DMS114 treated with DMSO at 0.1 percent for 48 hours (cell line): ENCODE measurements around the gene ETV6.

Experiments
- DNase-seq: peaks from one replicate; lab custom pipeline; 2025; ENCODE audit not compliant: unreplicated experiment; lab: John Stamatoyannopoulos, UW

Gene ETV6

DNA sequence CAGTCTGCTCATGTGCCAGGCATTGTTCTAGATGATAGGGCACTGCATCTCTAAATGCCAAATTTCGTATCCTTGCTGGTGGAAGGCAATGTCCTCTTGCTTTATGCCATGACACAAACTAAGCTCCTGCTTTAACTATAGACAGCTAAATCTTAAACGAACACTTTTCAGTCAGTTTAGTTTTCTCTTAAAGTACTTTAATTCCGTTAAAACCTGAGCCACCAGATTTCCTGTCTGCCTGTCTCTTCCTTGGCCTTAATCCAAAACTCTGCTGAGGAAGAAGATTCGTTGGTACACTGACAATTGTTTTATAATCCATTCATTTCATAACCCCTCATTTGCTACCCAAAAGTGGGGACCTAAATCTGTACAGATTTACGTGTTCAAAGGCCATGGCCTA, 226.8 kb downstream of the ETV6 start:
- DNase-seq, result no peak

DNA sequence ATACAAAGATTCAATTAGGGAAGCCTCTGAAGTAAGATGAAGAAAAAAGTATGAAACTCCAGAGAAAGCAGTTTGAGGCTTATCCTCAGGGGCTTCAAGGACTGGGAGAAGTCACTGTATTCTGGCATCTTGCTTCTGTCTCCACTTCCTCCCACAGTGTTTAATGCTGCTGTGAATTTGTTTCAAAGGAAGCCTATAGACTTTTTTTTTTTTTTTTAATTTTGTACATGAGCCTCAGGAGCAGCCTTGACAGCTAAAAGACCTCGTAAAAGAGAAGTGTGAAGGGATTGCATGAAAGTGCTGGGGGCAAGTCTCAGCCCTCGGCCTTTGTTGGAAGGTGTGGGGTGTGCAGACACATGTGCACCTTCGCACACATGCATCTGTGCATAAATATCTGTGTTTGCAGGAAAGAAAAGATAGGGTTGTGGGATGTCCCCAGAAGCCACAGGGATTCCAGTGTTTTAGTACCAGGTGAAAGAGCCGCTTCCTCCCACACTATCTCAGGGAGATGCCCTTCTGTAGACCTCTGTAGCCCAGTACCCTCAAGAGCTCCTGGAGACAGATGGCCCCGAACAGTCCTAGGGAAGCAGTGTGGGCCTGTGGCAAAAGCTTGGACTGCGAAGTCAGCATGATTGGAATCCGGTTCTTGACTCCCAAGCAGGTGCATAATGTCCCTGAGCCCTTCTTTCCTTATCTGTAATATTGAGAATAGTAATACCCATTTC, 227.8 kb downstream of the ETV6 start:
- DNase-seq, result no peak

DNA sequence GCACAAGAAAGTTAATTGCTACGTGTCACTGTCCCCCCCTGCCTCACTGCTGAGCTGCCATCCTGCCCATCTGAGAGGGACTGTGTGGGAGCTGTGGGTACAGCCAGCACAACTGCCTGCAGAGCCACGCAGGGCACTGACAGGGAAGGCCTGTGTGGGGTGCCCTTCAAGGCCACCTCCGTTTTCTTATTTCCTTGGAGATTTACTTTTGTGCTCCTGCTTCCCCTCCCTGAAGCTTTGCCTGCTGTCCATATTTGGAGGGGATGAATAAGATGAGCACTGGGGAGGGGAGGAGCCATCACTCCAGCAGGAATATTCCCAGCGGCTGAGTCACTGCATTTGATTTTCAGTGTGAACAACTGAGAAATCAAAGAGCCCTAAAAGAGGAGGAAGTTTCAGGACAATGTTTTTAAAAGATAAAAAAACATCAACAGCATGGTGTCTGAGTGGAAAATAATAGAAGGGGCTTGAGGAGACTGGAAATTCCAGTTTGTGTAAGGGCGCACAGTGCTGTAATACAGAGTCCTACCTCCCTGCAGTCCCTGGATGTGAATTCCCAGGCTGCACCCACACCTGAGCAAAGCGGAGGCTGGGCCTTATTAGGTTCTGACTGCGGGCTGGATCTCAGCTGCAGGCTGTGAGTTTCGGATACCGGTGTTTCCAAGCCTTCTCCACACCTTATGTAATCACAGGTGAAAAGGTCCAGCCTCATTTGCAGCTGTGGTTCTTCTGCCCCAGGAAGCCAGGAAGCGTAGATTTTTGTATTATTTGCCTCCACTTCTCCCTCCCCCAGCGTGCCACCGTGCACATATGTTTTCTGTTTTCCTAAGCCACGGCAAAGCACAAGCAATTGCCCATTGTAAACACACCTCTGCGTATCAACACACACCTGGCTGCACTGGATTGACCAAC, 228.7 kb downstream of the ETV6 start:
- DNase-seq, result no peak

DNA sequence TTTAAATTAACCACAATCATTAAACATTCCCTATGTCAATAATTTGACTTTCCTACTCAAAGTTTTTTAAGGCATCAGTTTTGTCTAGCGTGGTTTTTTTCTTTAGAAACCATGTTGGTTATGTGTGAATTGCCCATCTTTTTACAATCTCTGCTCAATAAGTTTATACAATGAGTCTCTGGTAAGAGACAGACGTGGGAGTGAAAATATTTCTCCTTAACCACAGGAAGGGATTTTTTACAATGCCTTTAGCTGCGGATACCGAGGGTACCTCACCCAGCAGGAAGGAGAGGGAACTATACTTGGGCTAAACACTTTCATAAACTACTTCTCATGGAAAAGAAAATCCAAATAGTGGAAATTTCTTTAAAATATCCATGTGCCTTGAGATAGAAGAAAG, 229.8 kb downstream of the ETV6 start:
- no peak for DNase-seq

DNA sequence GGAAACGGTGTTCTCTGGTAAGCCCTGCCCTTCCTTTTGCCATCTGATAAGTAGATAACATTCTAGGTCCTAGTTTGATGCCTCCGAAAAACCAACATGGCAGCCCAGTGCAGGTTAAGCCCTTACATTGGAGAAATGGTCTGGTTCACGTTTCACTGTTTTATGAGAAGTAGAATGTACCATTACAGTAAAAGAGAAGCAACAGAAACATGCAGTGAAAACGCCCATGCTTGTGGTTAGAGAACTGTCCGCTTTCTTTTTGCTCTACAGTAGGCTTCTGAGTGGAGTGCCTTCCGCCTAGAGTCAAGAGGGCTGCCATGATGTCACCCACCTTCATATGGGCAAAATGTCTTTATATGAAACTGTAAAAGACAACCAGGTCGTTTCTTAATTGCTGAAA, 230.9 kb downstream of the ETV6 start:
- DNase-seq, result no peak

DNA sequence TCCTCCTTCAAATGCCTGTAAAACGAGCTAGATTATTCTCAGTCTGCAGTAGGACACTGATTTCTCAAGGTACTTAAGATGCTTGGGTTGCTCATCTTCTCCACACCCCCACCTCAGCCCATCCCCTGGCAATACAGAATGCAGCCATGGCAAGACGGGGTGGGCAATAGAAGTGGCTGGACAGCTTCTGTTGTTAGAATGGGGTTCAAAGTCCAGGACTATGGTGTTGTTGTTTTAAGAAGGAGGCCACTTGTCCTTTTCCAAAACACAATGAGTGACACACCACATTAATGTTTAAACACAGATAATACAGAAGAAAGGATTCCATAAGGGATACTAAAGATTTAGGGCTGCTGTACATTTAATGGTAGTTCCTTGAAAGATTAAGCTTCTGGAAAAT, 232.4 kb downstream of the ETV6 start:
- no peak for DNase-seq

DNA sequence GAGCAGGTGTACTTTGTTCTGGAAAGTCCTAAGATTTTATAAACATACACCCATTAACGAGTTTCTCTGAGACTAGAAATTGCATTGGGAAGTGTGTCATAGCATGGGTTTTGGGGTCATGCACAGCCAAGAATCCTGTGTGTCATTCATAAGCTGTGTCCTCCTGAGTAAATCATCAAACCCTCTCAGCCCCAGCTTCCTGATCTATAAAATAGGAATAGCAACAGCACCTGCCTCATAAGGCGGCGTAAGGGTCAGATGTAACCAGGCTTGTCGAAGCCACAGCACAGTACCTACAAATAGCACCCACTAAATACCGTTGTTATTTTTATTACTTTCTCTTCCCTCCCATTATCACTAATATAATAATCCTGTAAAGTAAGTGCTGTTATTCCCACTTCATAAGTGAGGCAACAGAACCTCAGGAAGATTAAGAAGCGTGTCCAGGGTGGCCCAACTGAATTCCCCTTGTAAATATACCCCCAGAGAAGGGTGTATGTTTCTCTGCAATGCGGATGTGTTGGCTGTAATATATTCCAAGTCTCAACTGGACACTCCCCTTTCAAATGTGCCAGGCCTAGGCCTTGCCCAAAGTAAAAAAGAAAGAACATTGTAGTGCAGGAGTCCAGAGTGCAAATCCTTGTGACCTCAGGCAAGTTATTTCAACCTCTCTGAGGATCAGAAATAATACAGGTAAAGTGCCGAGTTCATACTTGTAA, 233.0 kb downstream of the ETV6 start:
- no peak for DNase-seq

DNA sequence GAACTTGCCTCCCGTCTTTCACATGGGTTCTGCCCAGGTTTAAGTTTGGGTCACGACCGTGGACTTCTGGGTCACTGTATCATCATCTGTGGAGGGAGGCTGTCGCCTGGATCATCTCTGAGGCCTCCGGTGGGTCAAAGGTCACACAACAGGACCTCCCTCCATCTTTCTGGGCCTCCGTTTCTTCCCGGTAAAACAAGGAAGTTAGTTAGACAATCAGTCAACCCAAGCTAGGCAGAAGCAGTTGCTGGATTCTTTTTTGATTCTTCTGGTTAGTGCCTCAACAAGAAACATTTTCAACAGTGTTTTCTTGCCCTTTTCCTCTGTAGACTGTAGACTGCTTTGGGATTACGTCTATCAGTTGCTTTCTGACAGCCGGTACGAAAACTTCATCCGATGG, 234.6 kb downstream of the ETV6 start:
- DNase-seq, result no peak

DNA sequence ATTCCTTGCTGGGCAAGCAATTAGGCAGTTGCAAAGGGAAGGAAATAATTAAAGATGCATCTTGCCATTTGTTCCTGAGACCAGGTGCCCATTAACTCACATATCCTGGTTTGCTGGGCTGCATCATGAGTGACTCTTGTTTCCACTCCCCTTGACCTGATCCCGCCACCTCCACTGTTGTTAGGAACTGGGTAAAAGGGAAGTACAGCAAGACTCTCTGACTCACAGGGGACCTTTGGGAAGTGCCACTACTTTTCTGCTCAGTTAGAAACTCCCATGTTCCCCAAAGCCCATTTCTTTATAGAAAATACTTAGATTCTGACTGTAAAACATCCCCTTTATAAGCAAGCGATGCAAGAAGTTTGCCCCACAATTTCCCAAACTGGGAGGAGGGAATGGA, 235.2 kb downstream of the ETV6 start:
- no peak for DNase-seq

DNA sequence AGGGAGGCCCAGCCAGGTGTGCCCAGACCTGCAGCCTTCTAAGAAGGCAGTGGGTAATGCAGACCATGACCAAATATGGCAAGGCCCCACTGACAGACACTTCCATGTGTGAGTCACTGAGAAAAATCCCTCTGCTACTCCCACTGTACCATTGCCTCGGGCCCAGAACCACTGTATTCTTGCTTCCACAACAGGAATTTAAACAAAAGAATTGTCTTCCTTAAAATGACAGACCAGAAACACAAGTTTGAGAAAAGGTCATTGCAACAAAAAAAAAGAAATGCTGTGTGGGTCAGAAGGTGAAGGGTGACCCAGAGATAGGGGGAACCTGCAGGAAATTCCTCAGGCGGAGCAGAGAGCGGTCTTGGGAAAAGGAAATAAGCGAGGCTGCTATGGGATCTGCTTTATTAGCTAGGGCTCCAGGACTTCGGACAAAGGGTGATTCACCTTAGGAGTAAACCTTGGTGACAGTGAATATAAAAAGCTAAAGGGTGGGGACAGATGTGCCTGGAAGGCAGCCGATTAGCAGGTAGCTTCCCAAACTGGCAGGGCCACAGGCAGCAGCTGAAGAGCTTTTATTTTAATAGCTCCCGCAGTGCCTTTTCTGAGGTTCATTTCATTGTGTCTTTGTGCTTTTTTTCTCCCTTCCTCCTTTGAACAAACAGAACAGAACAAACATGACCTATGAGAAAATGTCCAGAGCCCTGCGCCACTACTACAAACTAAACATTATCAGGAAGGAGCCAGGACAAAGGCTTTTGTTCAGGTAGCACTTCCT, 236.0 kb downstream of the ETV6 start:
- no peak for DNase-seq

DNA sequence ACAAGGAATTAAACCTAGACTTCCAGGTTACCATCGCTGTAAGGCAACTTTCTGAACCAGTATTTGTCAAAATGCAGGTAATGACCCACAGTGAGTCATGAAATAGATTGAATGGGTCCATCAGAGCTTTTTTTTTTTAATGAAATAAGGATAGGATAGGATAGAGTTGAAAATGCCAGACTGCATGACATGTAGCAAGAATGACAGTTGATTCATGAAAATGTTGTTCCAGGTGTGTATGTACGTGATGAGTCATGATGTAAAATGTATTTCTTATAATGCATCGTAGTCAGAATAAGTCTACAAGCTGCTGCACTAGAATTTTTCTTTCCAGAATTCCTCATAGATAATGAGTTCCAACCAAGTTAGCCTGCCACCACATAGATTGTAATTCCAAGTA, 236.9 kb downstream of the ETV6 start:
- DNase-seq, result no peak

DNA sequence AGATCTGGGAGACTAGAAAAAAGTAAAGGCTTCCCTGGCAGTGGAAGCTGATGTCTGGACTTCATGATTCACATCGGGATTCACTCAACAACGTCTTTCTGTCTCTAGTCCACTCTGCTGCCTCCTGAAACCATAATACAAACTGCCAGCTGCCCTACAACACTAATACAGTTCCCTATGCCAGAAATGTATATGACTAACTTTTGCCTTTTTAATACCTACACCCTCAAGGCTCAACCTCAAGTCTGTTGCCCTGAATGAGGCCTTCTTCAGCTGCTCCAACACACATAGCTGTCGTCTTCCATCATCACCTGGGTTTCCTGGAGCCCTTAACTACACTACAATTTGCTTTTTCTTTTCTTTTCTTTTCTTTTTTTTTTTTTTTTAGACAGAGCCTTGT, 238.6 kb downstream of the ETV6 start:
- DNase-seq, result no peak

DNA sequence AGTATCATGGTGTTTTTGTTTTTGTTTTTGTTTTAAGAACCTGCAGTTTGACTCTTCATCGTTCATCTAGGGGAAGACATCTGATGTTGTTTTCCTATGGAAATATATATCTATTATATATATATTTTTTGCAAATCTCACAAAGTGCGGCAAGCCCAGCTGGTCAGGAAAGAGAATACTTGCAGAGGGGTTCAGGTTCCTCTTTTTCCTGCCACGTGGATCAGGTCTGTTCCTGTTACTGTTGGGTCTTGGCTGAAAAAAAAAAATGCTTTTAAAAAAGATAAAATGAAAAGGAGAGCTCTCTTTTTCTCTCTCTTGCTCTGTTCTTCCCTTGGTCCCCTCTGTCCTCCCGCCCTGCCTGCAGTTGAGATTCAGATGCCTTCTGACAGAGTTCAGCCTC, 241.9 kb downstream of the ETV6 start:
- no peak for DNase-seq

DNA sequence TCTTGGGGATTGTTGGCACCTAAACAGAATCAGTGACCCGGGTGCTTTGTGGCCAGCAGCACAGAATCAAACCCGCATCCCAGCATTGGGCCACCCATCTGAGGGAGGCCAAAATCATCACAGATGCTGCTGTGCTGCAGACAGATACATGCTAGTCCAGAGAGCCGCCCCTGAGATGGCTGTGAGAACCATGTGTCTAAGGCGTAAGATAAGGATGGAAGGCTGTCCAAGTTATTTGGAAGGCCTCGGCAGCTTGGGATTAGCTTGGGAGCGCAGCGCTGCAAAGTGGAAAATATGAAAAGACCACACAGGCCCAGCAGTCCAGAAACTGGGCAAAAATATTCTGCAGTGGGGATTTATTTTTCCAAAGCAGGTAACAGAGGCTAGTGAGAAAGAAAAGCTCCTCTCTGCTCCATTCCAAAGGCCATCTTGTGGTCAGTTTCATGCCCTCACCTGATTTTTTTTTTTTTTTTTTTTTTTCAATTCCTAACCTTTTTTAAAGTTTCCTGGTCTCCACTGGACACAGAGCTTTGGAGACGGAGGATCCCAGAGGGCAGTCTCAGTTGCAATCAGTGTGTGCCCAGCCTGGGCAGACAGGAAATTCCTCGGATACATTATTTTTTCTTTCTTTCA, 242.4 kb downstream of the ETV6 start:
- DNase-seq, result no peak

DNA sequence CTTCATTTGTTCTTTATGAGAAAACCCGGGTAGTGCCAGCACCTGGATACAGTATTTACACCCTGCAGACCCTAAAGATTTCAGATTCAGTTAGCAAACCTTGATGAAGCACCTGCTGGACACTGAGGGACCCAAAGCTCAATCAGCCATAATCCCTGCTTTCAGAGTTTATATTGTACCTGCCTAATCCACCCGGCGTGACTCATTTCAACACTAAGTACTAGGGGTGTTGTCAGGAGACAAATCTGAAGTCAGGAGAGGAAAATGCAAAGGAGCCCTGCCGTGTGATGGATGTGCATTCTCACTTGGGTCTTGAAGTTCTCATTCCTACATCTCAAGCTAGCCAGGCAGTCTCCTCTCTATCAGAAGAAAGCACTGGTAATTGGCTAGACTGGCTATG, 244.5 kb downstream of the ETV6 start:
- no peak for DNase-seq

DNA sequence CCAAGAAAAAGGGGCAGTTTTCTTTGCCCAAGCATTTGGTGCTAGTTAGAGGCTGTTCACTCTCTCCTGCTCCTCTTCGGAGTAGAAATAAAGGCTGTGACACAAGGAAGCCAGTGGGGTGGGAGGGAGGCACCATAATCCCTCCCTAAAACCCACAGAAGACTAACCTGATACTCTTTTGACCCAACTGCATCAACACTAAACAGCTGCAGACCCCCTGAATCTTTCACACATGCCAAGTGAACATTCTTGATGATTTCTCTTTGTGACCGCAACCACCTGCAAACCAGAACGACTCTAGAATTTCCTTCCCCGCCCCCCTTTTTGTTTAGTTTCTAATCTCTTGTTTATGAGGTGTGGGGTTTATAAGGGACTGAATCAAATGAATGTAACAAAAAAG, 245.4 kb downstream of the ETV6 start:
- DNase-seq, result no peak

DNA sequence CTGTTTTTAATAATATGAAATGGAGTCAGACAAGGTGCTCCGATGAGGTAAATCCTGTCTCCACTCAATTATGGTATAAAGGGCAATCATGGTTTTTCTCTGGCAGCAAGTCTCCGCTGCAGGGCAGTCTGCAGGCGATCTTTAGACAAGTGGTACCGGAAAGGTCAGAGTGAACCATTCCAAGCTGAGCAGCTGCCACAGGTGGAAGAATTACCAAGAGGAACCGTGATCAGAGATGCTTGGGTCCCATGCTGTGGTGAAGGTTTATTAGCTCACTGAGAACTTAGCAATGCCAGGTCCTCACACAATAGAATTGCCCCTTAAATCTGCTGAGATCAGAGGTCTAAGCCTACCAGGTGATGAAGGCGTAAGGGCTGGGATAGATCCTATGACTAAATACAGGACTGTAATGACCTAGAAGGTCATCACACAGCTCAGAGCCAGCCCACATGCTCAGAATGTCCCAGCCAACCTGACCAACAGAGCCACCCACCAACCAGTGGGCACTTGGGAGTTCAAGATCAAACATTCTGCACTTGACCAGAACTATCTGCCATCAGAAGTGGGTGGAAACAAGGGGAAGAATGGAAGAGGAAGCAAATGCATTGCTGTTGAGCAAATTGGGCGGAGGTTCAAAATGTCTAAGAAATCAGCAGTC, 246.1 kb downstream of the ETV6 start:
- DNase-seq, result no peak

DNA sequence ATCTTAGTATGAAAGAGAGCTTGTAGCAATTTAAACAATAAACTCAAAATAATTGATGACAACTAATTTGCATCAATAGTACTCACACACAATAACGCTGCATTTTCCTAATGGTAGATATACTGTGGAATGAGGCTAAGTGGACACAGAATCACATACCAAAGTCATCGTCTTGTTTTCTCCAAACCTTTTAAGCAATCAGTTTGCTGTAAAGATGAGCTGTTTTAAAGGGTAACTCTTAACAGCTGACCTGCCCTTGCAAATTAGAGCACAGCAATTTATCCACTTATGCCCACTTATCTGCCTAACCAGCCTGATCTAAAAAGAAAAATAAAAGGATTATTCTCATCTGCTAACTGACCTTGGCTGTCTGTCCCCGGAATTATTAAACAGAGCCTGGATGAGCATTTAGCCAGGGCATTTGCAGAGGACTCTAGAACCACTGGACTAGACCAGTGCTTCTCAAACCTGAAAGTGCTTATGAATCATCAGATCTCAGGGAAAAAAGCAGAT, 247.0 kb downstream of the ETV6 start:
- DNase-seq, result no peak

DNA sequence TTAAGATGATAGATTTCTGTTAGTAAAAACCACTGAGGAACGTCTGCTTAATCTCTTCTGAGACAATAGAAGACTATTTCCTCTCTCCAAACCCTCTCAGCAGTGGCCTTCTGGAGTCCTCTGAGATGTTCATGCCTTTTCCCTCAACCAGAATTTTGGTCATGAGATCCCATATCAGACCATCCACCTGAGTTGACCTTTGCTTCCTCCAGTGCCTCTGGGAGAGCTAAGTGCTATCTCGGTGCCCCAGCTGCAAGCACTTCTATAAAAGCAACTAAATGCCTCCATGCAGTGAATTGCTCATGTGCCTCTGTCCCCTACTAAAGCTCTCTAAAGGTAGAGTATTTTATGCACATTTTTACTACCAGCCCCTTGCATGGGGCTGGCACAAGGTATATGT, 248.4 kb downstream of the ETV6 start:
- no peak for DNase-seq
